Subcutaneous adipose tissue (tissue), 4 donors: ENCODE results near the gene P4HTM. TPM values are rescaled to one million over a fixed set of nuclear protein-coding genes. Genes with fewer than 3 reads are reported as not detected.

ENCODE experiments used
- CTCF ChIP-seq: fragments of 450-650 bp; IDR thresholded peaks from one replicate; pipeline ENCODE4 v1.5.1; 2016; ENCODE audit warnings: low read depth, mild to moderate bottlenecking, control low read depth, antibody characterized with exemption, moderate library complexity
- total RNA-seq, 4 donors: library from RNA; depleted of rRNA; stranded (reverse); fragments of >200 nt; gene quantifications; one replicate each; pipeline ENCODE4 v1.1.0, GENCODE V29; 2016

Gene P4HTM
- 10 to 100 TPM; 15.3 to 30.6 (median 26.0) TPM for total RNA-seq

GRCh38 chr3:48989796-48990635, at the start of gene P4HTM:
P4HTM (plus strand) TSS chr3:48990241; CDS start chr3:48990257, 16 bp downstream.
- no peak for TF ChIP-seq CTCF

GRCh38 chr3:48945432-48945831, 44.6 kb upstream of the P4HTM start:
- TF ChIP-seq CTCF: no peak

GRCh38 chr3:48945891-48946549, 44.0 kb upstream of the P4HTM start:
- TF ChIP-seq CTCF: no peak

GRCh38 chr3:48949376-48949717, 40.7 kb upstream of the P4HTM start:
- TF ChIP-seq CTCF: no peak

GRCh38 chr3:48950051-48950450, 40.0 kb upstream of the P4HTM start:
- no peak for TF ChIP-seq CTCF

GRCh38 chr3:48951764-48952163, 38.3 kb upstream of the P4HTM start:
- no peak for TF ChIP-seq CTCF

GRCh38 chr3:48952510-48953118, 37.4 kb upstream of the P4HTM start:
- no peak for TF ChIP-seq CTCF
